A673 (cell line): ENCODE results near the gene H3-3A. TPM values are rescaled to one million over a fixed set of nuclear protein-coding genes. Genes with fewer than 3 reads are reported as not detected.

Experiments
- BruUV-seq: library from RNA; stranded (reverse); fragments of 400-500 nt; replicated peaks from 2 replicates; lab custom pipeline; 2021; lab: Mats Ljungman, UMichigan
- CTCF ChIA-PET: fragments of 300-600 bp; sonication (Branson Sonifier 250); formaldehyde crosslinking; loops from one replicate; lab custom pipeline; 2022; ENCODE audit warnings: antibody characterized with exemption; lab: Charles Lee
- POLR2A ChIA-PET: fragments of 300-600 bp; sonication (Branson Sonifier 250); formaldehyde crosslinking; loops from one replicate; lab custom pipeline; 2022; ENCODE audit warnings: antibody characterized with exemption; ENCODE audit not compliant: low non-redundant PET; lab: Charles Lee
- DNase-seq: peaks from one replicate; pipeline ENCODE4 v3.0.0-alpha.2; 2015; ENCODE audit warnings: low spot score
- H3K27ac ChIP-seq: fragments of 200-600 bp; sonication (generic); 2 replicates; pipeline ENCODE4 v1.5.1; 2016; ENCODE audit warnings: mixed run types, low read depth, mild to moderate bottlenecking, mixed read lengths, antibody characterized with exemption, low read length; ENCODE audit not compliant: poor library complexity, severe bottlenecking
- H3K27me3 ChIP-seq: fragments of 200-600 bp; sonication (generic); replicated peaks from 2 replicates; pipeline ENCODE4 v1.6.1; 2017; ENCODE audit warnings: mixed run types, low read depth, mild to moderate bottlenecking, mixed read lengths, antibody characterized with exemption, low read length; ENCODE audit not compliant: insufficient read depth, poor library complexity
- H3K36me3 ChIP-seq: fragments of 200-600 bp; sonication (generic); 2 replicates; pipeline ENCODE4 v1.6.1; 2016; ENCODE audit warnings: mixed run types, mild to moderate bottlenecking, mixed read lengths, antibody characterized with exemption, low read length; ENCODE audit not compliant: insufficient read depth, poor library complexity, severe bottlenecking
- H3K4me1 ChIP-seq: fragments of 200-600 bp; sonication (generic); 2 replicates; pipeline ENCODE4 v1.6.1; 2017; ENCODE audit warnings: mixed run types, mild to moderate bottlenecking, mixed read lengths, antibody characterized with exemption, low read length; ENCODE audit not compliant: insufficient read depth, poor library complexity, severe bottlenecking
- H3K4me3 ChIP-seq: fragments of 200-600 bp; sonication (generic); 2 replicates; pipeline ENCODE4 v1.5.1; 2016; ENCODE audit warnings: low read depth, mixed run types, mild to moderate bottlenecking, mixed read lengths, low read length; ENCODE audit not compliant: poor library complexity, severe bottlenecking
- H3K9me3 ChIP-seq: fragments of 200-600 bp; sonication (generic); 2 replicates; pipeline ENCODE4 v1.6.1; 2016; ENCODE audit warnings: mixed run types, low read depth, mild to moderate bottlenecking, mixed read lengths, antibody characterized with exemption, low read length; ENCODE audit not compliant: poor library complexity, severe bottlenecking
- EZH2 ChIP-seq: fragments of 200-600 bp; sonication (generic); IDR thresholded peaks from 2 replicates; pipeline ENCODE4 v1.6.1; 2017; ENCODE audit warnings: borderline replicate concordance, low read depth, mild to moderate bottlenecking, mixed read lengths, antibody characterized with exemption, low read length; ENCODE audit not compliant: poor library complexity, severe bottlenecking
- intact Hi-C: fragments of 100-400 bp; cut with micrococcal nuclease; formaldehyde crosslinking; loops from one replicate; pipeline ENCODE4 v1.10.0; 2022; ENCODE audit not compliant: unreplicated experiment
- total RNA-seq: library from RNA; stranded (reverse); gene quantifications from 2 replicates; pipeline ENCODE4 v1.2.3, GENCODE V29; 2021
- TF ChIP-seq, protein P1 (sequence below): fragments of 300-800, 200-600 bp; sonication (generic); conservative IDR thresholded peaks from 2 replicates; pipeline ENCODE4 v1.5.1; 2017; ENCODE audit warnings: low read depth, mild to moderate bottlenecking, antibody characterized with exemption, low read length, moderate library complexity, mixed read lengths

The H3-3A gene
- total RNA-seq, 1 experiment from 2014 or later, result 638 TPM

DNA sequence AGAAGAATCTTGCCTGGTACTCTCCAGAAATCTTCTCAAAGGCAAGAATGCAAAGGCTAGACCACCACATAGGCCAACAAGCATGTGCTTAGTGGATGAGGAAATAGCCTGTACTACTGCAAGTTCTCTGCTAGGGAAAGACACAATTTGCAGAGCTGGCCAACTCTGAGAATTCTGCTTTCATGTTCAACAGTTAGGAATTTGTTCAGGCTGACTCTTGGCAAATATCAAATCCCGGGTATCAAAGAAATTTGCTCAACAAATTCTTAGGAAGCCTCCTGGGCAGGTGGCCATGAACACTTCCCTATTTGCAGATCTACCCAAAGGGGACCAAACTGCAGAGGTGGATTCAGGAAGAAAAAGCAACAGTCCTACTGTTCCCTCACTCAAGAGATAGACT lies 15.0 kb upstream of the H3-3A start:
- POLR2A ChIA-PET, result no interaction called here
- TF ChIP-seq, protein P1, sequence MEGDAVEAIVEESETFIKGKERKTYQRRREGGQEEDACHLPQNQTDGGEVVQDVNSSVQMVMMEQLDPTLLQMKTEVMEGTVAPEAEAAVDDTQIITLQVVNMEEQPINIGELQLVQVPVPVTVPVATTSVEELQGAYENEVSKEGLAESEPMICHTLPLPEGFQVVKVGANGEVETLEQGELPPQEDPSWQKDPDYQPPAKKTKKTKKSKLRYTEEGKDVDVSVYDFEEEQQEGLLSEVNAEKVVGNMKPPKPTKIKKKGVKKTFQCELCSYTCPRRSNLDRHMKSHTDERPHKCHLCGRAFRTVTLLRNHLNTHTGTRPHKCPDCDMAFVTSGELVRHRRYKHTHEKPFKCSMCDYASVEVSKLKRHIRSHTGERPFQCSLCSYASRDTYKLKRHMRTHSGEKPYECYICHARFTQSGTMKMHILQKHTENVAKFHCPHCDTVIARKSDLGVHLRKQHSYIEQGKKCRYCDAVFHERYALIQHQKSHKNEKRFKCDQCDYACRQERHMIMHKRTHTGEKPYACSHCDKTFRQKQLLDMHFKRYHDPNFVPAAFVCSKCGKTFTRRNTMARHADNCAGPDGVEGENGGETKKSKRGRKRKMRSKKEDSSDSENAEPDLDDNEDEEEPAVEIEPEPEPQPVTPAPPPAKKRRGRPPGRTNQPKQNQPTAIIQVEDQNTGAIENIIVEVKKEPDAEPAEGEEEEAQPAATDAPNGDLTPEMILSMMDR, result no peak
- TF ChIP-seq EZH2, result no peak
- BruUV-seq, result no TSS peak

GRCh38 chr1:226048886-226049285 lies 13.6 kb upstream of the H3-3A start:
- POLR2A ChIA-PET, result no interaction called here
- no peak overlapping the region for H3K27ac ChIP-seq
- H3K4me1 ChIP-seq, result no peaks in the 10 kb centered on the region
- no TSS peak for BruUV-seq
- no peak for DNase-seq
- no peak overlapping the region for H3K4me3 ChIP-seq
- TF ChIP-seq EZH2, result no peak
- TF ChIP-seq, protein P1, result no peak
- H3K27me3 ChIP-seq, result no peaks in the 10 kb centered on the region
- no peaks in the 10 kb centered on the region for H3K36me3 ChIP-seq
- no peaks in the 10 kb centered on the region for H3K9me3 ChIP-seq
- intact Hi-C loops, result no loop called here
- CTCF ChIA-PET, result no interaction called here

More for the DNA sequence above, 15.0 kb upstream of the H3-3A start:
- intact Hi-C loops, result no loop called here
- no peak overlapping the region for H3K4me3 ChIP-seq
- H3K4me1 ChIP-seq, result no peaks in the 10 kb centered on the region
- CTCF ChIA-PET, result interaction anchor here (0.7 kb wide), 1 partner anchor 465 kb away, joined by 3 read pairs; no protein-coding TSS in a partner anchor
- DNase-seq, result no peak
- no peaks in the 10 kb centered on the region for H3K9me3 ChIP-seq
- no peaks in the 10 kb centered on the region for H3K36me3 ChIP-seq
- no peak overlapping the region for H3K27ac ChIP-seq
- H3K27me3 ChIP-seq, result no peaks in the 10 kb centered on the region

- TF ChIP-seq EZH2, result no peak
- TF ChIP-seq, protein P1, result no peak
- no peak for DNase-seq
- Histone ChIP-seq H3K4me1 (peaks cover 11% of the 10 kb centered on the region), H3K9me3 (no peaks in the 10 kb centered on the region), H3K27ac (no peak overlapping the region), H3K4me3 (no peak overlapping the region), H3K27me3 (no peaks in the 10 kb centered on the region), H3K36me3 (no peaks in the 10 kb centered on the region)
- intact Hi-C loops, result no loop called here
- ChIA-PET POLR2A (no interaction called here), CTCF (interaction anchor here (0.5 kb wide), 1 partner anchor 572 kb away, joined by 3 read pairs; no protein-coding TSS in a partner anchor)
- BruUV-seq, result no TSS peak
Observed at GRCh38 chr1:226050133-226050532, 12.4 kb upstream of the H3-3A start.
